HT-29 (cell line): ENCODE results near the gene ABCA4. TPM values are rescaled to one million over a fixed set of nuclear protein-coding genes. Genes with fewer than 3 reads are reported as not detected.

Source experiments
- DNase-seq: peaks from one replicate; pipeline ENCODE4 v3.0.0-alpha.2; 2015; ENCODE audit warnings: low spot score
- total RNA-seq: library from RNA; depleted of rRNA; stranded (reverse); fragments of >200 nt; shearing (Covaris generic); gene quantifications from 2 replicates; pipeline ENCODE4 v1.2.3, GENCODE V29; 2014

The ABCA4 gene
- total RNA-seq, 1 experiment from 2014 or later = not detected

DNA sequence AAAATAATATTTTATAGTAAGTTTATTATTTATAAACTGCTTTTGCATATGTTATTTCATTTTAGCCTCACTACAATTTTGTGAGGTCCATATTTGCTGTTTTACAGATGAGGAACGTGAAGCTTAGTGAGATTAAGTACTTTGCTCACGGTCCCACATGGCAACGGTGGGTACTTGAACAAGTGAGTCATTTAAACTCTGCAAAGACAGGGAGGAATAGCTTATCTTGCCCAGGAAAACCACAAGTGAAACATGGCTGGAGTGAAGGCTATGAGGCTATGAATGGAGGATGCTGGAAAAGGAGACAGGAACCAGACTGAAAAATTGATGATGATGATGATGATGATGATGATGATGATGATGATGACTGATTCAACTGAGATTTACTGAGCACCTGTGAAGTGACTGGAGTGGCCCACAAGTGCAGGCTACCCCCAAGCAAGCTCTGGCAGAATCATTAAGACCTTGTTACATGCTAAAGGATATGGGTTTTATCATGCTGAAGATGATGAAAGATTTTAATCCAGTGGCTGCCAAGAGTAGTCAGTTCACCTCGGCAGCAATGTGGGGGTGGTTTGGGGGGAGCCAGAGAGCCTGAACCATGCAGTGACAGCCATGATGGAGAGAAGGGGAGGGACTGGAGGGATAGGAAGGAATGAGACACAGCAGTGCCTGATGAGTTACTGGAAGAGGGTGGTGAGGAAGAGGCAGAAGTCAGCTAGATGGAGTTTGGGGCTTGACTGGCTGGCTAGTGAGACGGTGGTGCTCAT lies 1.4 kb upstream of the ABCA4 start:
- no peak for DNase-seq

DNA sequence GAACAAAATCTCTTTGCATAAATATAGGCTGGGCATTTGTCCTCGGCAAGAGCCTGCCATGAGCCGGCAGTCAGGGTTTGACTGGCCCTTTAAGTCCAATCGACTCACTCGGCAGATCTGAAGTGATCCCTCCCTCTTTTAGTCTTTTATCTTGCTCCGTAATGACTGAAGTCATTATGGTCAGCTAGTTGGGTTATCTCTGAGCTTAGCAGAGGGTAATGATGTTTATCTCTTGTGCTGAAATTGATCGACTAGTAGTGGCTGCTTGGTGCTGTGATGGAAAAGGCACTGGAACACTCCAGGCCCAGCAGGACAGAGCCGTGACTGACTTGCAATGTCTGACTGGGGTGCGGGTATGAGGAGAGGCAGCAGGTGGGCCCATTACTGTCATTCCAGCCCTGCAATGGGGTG lies 468 bp upstream of the ABCA4 start:
- no peak for DNase-seq

DNA sequence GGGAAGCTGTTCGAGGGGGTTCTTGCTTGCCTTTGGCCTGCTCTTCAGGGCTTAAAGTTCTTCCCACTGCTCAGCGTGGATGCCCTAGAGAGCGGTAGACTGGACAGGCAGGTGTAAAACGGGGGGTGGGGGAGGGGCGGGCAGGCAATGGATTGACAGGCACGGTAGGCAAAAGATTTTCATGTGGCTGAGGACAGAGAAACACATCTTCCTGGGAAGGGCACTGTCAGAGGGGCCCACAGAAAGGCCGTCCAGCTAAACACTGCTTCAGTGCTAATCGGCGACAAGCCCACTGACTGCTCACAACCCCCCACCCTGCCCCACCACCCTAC lies 412 bp downstream of the ABCA4 start:
- no peak for DNase-seq

DNA sequence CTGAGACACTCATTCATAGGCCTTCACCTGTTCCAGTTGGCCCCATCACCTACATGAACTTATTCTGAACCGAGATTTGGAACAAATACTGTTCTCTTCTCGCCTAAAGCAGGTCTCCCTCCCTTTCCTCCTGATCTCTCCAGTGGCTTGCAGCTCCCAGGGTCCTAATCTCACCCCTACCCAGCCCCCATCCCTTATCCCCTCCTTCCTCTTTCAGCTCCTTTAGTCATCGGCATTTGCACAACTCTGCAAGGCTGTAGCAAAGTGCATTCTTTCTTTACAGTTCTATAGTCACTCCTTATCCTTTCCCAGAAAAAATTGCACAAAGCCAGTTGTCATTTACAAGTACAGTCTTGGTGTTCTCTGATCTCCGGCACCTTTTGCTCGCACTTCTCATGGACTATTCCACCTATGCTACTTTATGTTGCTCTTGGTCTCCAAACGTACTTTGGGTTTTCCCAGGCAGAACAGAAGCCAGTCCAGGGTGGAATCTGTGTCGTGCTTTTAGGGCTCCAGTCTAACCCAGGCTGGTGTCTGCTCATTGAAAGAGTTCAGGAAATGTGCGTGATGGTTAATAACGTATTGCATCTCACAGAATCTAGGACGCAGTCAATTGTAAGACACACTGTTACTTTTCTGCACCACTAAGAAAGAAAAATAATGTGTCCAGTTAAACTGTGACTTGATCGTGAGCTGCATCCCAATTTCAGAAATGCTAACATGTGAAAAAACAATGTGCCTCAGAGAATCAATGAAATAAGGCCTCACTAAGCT lies 965 bp downstream of the ABCA4 start:
- no peak for DNase-seq

DNA sequence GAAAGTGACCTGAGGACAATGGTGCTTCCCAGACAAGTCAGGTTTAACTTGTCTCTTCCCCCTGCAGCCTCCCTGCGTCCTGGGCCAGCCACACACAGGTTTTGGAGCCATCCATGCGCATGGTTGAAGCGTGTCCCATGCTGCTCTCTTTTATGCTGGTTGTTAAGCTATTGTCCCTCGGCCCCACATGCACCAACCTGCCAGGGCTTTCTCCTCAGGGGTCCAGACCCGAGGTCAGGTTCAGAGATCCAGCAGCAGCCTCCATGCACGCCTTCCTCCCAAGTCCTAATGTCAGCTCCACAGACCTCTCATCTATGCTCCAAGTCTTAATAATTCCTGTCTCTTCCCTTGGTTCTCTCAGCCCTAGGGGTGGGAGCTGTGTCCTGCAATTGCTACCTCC lies 1.6 kb downstream of the ABCA4 start:
- no peak for DNase-seq

DNA sequence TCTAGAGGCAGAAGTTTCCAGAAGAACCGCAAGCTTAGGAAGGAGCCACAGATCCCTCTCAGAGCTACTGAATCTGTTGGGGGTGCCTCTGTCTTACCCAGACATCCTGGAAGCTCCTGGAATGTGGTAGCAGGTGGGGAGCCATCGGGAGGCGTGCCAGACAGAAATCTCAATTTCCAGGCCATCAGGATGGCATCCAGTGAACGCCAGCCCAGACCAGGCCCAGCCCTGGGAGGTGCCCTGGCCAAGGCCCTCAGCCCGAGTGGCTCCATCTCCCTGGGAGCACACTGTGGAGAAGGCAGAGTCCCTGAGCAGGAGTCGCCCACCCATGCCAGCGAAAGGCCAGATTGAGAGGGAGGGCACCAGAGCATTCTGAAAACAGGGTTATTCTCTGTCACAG lies 2.5 kb downstream of the ABCA4 start:
- no peak for DNase-seq

DNA sequence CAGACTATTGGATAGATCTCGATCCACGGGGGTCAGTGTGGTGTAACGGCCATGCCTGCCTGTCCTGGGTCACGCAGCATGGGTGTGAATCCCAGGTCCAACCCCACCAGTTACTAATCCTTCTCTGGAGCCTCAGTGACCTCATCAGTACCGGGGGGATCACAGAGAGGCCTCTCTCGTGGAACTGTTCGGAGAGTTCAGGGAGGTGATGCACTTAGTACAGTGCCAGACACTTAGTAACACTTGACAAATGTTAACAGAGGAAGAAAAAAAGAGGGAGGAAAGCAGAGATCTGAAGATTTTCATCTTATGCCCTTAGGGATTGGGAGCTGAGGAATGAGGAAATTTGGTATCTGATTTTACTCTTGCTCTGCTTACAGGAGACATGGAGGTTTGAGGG lies 2.9 kb downstream of the ABCA4 start:
- no peak for DNase-seq

DNA sequence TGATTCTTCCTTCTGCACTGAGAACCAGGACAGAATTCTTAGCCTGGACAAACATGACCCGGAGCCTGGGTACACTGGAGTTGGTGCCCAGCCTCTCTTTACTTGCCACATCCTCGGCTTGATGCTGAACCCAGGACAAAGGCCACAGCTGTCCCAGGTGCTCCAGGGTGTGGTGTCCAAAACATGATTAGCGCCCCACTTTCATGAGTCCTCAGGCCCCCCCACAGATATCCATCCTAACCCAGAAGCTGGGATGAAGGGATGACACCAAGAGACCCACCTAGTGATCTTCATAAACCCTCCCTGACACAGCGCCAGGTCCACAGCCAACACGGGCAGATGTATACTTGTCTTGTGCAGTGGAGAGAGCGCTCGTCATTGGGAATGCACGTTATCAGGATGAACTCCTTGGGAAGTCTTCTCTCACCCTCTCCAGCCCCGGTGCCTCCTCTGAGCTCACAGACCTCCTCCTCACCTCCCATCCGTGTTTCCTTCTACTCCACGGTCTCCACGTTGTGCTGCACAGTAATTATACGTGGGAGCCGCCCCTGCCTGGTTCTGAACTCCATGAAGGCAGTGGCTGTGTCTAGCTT lies 3.6 kb downstream of the ABCA4 start:
- no peak for DNase-seq

DNA sequence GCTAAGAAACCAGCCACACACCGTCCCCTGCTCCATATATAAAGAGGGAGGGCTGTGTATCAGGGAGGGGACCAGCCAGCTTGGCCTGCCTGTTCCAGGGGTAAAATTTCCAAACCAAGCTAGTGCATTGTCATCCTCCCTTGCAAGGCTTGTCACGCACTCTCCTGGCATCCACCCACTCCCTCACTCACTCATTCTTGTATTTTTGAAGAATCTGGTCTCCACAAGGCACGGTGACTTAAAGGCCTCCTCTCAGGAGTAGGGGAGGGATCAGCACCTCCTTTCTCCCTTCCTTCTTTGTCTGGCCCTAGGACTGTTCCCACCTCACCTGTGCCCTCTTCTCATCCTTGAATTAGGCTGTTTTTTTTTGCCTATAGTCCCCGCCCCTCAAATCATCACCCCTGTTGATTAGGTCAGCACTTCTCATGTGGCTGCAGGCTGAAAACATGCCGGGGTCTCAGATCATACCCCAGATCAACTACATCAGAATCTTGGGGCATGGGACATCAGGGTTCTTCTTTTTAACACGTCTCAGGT lies 5.0 kb downstream of the ABCA4 start:
- DNase-seq = no peak

DNA sequence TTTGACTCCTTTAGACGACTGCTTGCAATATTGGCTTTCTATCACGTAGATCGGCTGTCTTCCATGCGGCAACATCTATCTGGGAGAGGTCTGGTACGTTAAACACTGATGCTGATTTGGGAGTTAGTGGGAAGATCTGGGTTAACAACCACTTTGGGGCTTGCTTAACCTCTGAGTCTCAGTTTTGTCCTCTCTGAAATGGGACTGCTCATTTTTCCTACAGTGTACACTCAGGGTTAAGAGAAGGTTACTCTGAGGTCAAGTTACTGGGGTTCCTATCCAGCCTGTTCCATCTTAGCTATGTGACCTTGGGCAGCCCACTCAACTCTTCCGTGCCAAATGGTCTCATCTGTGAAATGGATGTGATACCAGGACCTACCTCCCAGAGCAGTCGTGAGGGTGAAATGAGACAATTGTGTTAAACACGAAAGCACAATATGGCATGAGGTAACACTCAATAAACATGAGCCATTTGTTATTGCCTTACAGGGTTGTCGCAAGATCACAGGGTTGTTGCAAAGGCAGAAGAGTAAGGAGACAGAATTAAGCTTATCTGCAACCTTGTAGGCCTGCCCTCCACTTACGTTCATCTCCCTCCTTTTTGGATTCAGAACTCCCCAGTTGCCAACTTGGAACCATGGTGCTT lies 5.6 kb downstream of the ABCA4 start:
- DNase-seq = no peak

DNA sequence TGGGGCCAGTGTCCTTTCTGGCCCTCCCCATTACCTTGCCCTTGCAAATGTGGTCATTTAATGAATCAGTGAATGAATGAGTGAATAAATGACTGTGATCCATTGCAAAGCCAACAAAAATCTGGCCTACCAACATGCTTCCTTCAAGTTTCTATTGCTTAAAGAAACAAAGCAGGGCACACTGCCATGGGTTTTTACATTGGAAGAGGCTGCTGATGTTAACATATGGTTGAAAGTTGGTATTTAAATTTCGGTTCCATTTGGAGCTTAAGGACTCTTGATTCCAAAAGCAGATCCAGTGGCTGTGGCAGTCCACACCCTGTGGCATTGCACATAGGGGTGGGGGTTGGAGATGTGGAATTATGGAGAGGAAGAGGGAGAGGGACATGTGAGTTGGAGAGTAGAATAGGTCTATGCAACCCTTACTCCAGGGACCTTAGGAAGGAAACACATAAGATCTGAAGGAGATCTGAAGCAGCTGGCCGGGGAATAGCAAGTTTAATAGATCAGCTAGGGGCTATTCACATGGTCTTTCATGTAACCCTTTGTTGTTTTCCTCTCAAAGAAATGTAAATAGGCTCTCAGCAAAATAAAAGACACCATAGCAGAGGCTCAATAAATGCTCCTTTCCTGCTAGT lies 7.2 kb downstream of the ABCA4 start:
- no peak for DNase-seq

DNA sequence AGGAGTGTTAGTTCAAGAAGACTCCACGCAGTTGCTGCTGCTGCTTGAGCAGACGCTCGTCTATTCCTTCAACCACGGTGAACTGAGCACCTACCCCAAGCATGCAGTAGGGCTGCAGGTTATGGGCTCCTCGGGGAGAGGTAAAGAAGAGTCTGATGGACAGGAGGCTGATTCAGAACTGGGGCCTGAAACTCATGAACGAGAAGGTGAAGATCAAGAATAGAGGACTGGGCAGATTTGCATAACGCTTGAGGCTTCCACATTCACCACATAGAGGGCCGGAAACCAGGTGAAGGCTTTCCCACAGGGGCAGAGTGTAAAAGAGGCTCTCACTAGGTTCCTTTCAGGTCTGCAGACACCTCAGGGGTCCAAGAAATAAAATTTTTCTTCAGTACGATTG lies 9.1 kb downstream of the ABCA4 start:
- no peak for DNase-seq

DNA sequence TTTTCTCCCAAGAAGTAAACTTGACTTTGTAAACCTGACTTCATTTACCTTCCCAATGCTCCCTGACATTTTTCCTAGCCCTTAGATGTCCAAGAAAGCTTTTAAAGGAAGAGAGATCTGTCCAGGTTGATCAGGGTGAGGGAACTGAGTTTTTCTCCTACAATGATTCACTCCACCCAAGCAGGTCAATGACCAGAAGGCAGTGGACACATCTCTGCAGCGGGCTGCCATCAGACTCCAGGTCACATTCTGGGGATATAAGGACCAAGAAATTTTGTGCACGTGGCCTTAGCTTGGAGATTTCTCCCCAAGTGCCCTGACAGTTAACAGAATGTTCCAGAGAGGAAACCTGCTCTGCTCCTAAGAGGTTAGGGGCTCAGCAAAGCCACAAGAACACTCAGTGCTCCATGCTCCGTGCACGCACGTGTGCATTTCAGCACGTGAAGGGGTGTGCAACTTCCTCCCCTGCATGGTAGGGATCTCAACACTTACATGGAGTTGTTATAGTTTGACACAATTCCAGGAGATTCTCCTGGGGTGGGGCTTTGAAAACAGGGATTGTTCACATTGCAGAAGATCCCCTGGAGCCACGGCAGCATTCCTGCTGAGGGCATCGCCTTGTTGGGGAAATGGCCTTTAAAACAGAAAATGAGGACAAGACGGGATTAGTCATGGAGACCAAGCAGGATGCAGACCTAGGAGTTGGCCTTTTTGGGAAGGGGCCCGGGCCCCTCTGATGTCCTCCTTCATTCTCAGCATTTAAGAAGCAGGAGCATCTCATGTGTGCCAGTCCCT lies 9.8 kb downstream of the ABCA4 start:
- DNase-seq = no peak

DNA sequence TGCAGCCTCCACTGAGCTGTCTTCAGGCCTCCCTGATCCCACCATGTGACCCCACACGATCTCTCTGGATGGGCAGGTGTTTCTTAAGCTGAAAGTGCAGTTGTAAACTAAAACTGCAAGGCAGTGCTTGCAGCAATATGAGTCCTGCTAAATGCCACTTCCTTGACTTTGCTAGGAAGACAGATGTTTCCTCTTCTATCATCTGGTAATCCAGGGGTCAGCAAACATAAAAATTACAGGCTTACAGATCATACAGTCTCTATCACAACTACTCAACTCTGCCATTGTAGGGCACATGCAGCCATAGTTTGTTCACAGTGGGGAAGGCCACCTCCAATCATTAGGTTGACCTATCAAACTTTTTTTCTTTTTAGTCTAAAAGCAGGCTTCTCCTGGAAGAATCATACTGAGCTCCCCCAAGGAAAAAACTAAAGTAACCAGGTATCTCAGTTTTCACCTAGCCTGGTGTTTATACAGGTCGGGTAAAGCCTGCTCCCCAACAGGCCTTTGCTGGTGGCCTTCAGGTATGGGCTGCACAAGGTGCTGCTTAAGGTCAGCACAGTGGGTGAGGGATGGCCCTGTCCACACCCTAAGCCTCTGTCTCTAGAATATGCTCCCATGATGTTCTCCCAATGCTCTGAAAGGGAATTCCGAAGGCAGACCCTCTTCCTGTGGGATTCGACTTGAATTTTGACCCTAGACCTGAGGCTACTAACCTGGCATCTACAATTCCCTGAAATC lies 10.8 kb downstream of the ABCA4 start:
- DNase-seq = no peak

DNA sequence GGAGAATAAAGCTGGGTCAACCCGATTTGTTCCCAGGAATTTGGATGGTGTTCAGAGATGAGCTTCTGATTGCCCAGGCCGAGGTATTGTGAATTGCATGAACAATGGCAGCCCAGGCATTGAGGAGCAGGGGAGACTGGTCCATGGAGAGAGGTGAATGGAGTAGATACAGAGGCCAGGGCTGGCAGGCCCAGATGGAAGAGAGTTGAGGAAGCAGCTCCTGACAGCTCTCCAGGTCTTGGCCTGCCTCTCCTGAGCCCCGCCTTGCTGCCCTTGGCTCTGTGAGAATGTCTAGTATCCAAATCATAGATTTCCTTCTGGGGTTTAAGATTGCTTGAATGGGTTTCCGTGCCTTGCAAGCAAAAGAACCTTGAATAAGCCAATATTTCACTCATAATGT lies 11.5 kb downstream of the ABCA4 start:
- DNase-seq = no peak

DNA sequence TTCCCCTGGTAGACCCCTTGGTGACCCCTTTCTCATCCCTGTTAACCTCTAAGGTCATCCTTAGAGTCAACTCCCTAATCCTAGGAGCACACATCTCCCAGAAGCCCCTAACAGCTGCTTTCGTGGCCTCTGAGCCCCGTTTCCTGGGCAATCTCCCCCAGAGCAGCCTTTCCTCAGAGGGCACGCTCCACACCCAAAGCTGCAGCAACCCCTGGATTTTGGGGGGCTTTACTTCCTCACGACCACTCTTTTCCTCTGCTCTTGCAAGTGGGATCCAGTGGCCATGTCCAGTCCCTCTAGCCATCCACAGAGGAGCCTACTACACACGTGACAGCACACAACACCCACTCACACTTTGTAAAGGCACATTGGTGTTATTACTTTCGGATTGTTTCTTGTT lies 13.8 kb downstream of the ABCA4 start:
- no peak for DNase-seq

DNA sequence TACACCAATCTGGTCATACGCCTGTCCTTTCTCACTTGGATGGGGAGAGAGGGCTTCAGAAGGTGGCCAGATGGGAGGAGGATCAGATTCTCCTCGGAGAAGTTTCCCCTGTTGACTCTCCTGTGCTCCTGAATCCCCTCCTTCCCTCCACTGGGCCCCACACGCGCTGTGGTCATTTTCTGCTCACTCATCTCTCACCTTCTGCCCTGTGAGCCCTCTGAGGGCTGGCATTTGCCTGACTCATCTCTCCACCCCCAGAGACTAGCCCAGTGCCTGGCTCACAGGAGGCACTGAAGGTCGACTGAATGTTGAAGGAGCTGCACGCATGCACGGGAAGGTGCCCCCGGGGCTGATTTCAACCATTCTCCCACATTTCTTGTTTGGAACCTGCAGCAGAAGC lies 14.2 kb downstream of the ABCA4 start:
- no peak for DNase-seq

DNA sequence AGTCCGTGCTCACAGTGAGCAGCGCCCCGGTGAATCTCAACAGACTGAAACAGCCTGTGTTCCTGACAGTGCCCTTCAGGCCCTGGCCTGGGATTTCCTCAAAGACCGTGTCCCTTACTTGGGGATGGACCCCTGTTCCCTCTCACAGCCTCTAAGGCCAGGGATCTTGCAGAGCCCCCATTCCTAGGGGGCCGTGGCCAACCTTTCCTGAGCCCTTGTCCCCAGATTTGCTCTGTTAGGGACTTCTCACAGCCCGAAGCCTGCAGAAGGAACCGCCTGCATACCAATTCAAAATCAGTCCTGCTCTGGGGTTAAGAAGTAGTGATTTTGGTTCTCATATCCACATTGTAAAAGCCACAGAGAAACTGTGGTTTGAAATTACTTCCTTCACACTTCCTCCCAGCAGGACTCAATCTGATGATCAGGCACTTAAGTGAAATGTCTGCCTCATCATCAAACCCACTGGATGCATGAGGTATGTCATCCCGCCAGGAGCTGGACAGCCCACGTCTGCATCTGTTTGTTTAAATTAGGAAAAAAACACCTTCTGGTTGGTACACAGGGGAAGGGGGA lies 14.9 kb downstream of the ABCA4 start:
- no peak for DNase-seq

DNA sequence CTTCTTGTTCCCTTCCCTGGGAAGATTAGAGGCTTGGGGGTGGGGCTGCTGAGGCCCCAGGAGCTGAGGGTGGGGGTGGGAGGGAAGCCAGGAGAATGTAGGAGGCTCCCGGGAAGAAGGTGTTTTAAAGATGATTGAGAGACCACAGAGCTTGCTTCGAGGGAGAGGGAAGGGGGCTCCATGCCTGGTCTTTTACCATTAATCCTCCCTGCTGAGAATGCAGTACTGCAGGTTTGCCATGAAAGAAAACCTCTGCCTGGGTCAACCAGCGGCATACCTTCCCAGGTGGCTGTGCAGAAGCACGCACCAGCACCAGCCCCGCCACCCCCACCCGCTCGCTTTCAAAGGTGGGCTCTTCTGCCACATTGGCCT lies 15.4 kb downstream of the ABCA4 start:
- no peak for DNase-seq
